ENCODE measurements around the gene TPI1.

DNA sequence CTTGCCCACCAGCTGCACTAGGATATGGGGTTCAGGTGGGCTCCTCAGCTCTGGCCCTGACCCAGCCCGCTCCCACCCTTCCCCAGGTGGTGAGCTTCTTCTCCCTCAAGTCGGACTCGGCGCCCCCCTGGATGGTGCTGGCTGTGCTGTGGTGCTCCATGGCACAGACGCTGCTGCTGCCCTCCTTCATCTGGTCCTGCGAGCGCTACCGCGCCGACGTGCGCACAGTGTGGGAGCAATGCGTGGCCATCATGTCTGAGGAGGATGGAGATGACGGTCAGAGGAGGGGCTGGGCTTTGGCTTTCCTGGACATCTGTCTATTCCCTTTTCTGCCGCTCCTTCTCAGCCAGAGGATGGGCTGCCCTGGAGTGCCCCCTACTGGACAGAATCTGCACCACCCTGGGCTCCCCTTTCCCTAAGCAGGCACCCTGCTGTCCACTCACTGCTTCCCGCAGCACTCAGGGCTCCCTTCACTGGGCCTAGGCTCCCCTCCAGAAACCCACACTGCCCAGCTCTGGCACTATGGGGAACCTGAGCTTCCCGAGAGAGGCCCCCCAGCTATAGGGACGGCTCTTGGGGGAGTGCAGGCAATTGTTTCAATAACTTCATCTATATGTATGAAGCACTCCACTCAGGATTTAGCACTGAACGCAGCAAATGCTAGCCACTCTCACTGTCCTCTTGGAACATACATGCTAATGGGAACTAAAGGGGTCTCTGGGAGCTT lies 41.8 kb upstream of the TPI1 start:
- TF ChIP-seq, protein P1, sequence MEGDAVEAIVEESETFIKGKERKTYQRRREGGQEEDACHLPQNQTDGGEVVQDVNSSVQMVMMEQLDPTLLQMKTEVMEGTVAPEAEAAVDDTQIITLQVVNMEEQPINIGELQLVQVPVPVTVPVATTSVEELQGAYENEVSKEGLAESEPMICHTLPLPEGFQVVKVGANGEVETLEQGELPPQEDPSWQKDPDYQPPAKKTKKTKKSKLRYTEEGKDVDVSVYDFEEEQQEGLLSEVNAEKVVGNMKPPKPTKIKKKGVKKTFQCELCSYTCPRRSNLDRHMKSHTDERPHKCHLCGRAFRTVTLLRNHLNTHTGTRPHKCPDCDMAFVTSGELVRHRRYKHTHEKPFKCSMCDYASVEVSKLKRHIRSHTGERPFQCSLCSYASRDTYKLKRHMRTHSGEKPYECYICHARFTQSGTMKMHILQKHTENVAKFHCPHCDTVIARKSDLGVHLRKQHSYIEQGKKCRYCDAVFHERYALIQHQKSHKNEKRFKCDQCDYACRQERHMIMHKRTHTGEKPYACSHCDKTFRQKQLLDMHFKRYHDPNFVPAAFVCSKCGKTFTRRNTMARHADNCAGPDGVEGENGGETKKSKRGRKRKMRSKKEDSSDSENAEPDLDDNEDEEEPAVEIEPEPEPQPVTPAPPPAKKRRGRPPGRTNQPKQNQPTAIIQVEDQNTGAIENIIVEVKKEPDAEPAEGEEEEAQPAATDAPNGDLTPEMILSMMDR (IDR thresholded peaks at IDR 0.05) = peak; percentile 84 to 95 (median 92)
- no peak for TF ChIP-seq EP300 (IDR thresholded peaks at IDR 0.05)

Measured in esophagus muscularis mucosa (tissue), 3 donors.